Brain pericyte (primary cell): Measurements from ENCODE around the gene COLEC11.
"Not testable (repeated sequence)": the region's sequence is repeated elsewhere in the genome, so short reads cannot be mapped to it uniquely, and the experiment has no call there.

Experiments used
- DNase-seq: peaks from one replicate; pipeline ENCODE4 v3.0.0-alpha.2; 2012; ENCODE audit warnings: low read depth, low spot score

COLEC11 gene

GRCh38 chr2:3625186-3625585 is 30.3 kb downstream of the COLEC11 start:
- no peak for DNase-seq

DNA sequence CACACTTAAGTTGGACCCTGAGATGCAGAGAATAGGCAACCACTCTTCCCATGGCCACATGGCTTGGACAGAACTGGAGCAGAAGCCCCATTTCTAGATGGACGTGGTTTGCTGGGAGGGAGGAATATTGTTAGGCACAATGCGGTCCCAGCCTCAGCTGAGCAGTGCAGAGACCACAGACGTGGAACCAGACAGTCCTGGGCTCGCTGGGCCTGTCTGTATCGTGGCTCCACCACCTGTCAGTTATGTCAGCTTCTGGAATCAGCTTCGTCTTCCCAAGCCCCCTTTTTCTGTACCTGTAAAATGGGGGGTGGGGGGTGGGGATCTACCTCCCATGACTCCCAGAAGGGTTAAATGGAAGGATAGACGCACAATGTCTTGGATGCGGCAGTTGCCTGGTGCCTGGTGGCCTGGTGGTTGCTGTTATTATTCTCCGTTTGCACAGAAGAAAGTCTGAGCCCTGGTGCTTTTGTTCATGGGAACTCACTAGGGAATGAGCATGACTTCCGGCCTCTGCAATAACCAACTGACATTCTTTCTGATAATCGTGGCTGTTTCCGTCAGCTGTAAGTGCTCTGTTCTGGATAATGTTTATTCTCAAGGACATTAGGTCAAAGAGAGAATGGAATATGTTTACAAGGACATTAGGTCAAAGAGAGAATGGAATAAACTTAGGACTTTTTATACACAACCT is 31.4 kb downstream of the COLEC11 start:
- DNase-seq: no peak

GRCh38 chr2:3626812-3627499 is 32.0 kb downstream of the COLEC11 start:
- DNase-seq: no peak

- no peak for DNase-seq
These were observed 32.7 kb downstream of the COLEC11 start for GRCh38 chr2:3627500-3628100.

DNA sequence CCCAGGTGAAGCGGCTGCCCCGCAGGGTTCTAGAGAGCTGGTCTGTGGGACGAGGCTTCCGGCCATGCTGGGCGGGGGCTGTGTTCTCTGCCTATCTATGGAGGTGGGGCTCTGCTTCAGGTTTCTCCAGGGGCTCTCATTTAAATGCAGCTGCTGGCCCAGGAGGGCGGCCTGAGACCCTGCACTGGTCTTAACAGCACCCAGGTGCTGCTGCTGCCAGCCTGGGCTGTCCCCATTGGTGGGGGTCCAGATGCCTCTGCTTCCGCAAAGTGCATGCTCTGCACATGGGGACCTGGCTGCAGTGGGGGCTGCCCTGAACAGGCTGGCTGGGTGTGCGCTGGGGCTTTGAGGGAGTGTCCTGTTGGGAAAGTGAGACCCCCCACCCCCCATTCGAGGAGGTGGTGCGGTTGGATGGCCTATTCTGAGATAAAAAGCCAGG is 33.3 kb downstream of the COLEC11 start:
- DNase-seq: no peak

DNA sequence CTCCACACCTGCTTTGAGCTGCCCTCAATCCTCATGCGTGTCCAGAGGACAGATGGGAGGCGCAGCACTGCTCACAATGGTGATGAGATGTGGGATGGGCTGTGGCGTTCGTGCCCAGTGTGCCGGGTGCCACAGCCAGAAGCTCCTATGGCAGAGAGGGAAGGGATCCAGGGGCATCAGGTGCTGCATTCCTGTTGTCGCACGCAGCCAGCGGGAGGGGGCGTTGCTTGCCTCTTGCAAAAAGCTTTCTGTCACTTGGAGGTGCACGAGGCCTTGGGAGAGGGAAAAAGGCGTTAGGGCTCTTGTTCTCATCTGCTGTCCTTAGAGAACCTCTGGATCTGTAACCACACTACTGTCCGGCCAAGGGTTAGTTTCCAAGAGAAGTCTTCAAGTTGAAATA is 33.9 kb downstream of the COLEC11 start:
- DNase-seq: no peak

- no peak for DNase-seq
These were observed 35.7 kb downstream of the COLEC11 start for GRCh38 chr2:3630631-3631030.

DNA sequence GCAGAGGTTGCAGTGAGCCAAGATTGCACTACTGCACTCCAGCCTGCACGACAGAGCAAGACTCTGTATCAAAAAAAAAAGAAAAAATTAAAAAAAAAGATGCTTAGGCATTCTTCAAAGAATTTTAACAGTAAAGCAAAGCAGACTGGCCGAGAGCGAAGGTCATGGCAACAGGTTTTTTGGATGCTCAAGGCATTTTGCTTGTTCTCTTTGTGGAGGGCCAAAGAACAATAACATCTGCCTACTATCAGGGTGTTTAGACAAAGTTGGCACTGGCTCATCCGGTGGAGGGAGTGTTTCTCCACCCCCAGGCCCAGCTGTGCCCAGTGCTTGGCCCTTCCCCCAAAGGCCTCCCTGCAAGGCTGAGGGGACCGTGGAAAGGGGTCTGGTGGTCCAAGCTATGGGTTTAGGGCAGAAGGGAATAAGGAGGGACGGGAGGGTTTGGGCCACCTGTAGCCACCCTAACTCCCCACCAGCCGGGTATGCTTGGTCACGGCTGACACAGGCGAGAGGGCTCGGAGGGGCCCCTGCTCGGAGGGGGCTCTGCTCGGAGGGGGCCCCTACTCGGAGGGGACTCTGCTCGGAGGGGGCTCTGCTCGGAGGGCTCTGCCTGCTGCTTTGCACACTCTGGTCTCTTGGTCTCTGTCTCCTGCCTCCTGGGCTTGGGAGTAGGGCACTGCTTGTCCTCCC is 36.4 kb downstream of the COLEC11 start:
- DNase-seq: no peak

DNA sequence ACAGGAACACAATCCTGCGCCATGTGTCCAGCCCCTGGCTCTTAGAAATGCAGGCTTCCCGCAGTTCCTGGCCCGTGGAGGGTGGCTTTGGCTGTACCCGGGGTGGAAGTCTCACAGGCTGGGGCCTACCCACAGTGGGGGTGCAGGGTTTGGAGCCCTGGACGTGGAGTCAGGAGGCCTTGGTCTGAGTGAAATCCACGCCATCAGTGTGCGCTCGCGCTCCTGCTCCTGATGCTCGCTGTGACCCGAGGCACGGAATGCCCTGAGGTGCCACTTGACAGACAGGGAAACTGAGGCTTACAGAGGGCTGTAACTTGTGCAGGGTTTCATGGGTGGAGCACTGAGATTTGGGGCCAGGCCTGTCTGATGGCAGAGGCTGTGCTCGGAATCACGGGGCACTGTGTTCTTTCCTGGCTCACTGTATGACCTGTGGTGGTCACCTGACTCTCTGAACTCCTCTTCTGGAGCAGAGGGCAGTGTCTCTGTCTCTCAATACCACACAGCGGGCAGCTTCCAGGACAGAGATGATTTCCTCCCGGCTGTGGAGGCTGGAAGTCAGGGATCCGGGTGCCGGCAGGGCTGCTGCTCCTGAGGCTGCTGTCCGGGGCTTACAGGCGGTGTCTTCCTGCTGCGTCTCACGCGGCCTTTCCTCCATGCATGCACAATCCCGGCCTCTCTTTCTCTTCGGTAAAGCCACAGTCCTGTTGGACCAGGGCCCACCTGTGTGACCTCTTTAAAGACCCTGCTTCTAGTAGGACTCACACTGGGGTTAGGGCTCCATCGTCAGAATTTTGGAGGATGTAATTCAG is 37.1 kb downstream of the COLEC11 start:
- DNase-seq: no peak

DNA sequence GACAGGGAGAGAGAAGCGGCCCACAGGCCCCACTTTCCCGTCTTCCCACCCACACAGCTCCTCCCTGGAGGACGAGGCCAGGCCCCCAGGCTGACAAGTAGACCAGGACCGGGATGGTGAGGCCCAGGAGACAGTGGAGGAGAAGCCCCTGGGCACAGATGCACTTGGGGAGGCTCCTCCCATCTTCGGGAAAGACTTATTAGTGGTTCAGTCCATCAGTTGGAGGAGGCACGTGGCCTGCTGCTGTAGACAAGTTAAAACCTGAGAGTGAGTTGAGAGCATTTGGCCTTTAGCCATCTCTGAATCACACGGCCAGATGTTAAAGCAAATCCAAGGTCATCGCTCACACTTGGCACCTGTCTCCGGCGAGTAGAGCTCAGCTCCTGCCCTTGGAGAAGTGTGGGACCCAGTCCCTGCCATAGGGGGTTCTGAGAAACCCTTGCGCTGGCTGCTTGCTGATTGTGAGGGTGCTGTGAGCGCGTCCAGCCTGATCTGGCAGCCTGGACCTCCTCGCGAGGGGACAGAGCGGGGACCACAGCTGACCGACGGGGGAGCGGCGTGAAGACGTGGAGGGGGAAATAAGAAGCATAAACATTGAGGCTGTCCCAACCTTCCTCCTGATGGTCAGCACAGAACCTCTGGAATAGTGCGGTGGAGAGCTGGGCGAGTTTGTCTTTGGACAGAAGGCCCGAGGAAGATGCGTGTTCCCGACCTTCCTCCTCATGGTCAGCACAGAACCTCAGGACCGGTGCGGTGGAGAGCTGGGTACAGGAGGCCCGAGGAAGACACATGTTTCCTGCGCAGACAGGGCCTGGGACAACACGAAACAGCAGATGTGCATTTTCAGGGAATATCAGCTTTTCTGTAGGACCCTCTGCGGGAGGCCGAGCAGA is 38.4 kb downstream of the COLEC11 start:
- DNase-seq: no peak

DNA sequence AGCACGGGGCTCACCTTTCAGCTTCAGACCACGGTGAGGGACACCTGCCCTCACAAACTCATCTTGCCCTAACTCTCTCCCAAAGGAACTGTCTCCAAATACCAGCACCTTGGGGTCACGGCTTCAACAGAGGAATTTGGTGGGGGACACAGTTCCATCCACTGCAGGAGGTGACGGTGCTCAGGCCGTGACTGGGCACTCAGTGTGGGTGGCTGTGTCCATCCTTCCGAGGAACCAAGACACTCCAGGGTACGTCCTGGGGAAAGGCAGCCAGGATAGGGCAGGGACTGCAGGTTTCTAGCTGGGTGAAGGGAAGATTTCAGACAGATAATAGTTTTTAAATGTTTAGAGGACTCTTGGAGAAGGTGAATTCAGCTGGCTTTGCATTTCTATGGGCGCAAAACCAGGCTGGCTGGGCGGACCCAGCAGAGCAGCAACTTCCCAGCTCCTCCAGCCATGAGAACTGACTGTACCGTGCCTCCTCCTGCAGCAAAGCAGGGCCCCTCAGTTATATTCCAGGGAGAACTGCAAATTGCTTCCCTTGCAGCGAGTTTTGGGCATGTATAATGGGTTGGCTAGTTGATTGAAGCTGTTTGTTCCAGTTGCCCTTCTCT is 39.2 kb downstream of the COLEC11 start:
- DNase-seq: no peak

DNA sequence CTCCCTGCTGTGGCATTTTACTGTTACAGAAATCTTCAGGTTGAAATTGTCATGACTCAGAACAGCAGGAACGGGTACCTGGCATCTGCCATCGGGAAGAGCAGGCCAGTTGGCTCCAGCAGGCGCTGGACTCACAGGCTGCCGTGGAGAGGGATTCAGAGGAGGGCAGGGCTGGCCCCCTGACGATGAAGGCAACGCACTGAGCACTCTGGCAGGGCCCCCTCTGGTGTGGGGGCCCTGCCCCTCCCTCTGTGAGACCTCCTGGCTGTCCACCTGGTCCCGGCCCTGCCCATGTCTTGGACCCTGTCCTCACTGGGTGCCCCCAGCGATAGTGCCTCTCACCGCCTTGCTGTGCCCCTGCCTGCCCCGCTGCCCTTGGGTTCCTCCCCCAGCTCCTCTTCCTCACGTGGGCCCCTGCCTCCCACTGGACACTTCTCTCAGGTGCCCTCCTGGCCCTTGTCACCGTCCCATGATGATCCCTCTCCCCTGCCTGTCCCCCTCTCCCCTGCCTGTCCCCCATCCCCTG is 39.7 kb downstream of the COLEC11 start:
- no peak for DNase-seq

GRCh38 chr2:3635171-3635974 is 40.5 kb downstream of the COLEC11 start:
- no peak for DNase-seq

DNA sequence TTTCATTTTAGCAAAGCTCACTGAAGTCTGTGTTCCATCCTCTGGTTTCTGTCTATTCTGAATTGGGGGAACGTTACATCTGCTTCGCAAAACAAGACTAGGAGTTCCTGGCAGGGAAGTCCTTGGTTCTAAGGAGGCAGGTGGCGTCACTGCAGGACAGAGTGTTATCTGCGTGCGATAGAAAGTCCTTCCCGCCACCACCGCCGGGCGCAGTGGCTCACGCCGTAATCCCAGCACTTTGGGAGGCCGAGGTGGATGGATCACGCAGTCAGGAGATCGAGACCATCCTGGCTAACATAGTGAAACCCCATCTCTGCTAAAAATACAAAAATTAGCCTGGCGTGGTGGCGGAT is 41.0 kb downstream of the COLEC11 start:
- not testable (repeated sequence) for DNase-seq

DNA sequence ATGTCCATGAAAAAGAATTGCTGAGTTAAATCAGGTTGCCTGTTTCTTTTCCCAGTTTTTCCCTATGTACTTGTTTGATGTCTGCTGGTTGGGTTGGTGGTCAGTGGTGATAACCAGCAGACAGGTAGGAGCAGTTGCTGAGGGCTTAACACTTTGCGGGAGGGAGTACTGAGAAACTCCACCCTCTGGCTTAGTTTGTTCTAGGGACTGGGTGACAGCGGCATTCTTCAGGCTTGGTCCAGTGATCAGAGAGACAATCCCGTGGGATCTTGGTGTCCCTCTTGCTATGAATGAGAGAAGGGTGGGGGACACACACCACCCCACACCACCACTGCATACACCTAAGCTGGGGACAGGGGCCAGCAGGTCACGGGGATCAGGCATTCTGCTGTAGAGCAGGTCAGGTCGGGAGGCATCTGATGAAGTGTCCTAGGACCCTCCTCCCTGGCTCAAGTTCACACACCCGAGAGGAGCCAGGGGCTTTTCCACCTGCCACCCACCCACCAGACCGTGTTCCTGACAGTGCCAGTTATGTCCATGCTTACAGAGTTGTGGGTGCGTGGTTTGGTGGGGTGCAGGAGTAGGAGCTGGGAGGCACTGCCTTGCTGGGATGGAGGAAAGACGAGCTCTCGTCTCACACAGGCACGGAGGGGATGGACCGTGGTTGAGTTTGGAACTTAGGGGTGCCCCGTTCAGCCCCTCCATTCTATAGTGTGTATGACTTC is 41.8 kb downstream of the COLEC11 start:
- DNase-seq: no peak

DNA sequence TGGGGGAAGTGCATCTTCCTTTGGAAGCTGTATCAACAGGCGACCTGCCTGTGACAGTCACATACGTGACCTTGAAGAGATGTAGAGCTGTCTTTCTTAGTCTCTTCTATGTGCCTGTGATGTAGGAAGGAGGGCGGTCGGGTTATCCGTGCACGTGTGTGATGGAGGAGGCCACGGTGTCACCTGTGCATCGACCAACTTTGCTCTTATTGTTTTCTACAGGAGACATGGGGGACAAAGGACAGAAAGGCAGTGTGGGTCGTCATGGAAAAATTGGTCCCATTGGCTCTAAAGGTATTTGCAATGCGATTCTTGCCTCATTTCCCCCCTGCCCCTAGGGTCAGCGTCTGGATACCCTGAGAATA is 42.4 kb downstream of the COLEC11 start:
- no peak for DNase-seq

GRCh38 chr2:3637692-3638455 is 43.0 kb downstream of the COLEC11 start:
- DNase-seq: no peak

- DNase-seq: no peak
These were observed 43.5 kb downstream of the COLEC11 start for GRCh38 chr2:3638456-3638810.
